HG03280 (cell line): ENCODE results near the gene SH3D21.
A peak's percentile ranks its signal among the peaks of the same experiment; 100 is the strongest.

Experiments
- ATAC-seq: cut with Tn5 transposase; IDR thresholded peaks from one replicate; pipeline ENCODE4 v1.9.1; 2021; ENCODE audit warnings: mild to moderate bottlenecking, moderate library complexity; ENCODE audit not compliant: unreplicated experiment

Gene SH3D21

DNA sequence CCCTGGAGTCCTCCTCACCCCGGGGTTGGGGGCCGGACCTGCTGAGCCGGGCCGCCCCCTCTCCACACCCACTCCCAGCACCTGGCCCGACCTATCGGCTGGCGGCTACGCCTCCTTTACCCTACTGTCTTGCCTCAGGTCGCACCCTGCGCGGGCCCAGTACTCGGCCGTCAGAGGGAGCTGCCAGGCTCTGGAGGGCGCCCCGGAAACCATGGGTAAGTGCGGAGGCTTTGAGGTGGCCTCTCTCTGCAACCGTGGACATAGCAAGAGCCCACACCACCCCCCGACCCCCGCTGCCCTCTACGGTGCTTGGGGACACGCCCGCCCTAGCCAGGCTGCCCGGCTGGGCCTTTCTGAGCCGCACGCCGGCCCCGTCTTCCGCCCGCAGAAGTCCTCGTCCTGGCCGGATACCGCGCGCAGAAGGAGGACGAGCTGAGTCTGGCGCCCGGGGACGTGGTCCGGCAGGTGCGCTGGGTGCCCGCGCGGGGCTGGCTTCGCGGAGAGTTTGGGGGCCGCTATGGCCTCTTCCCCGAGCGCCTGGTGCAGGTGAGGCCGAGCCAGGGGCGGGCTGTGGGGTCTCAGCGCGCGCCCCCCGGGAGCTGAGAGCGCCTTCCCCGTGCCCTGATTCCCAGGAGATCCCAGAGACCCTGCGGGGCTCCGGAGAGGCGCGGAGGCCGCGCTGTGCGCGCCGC is at the start of gene SH3D21:
Gene SH3D21 (plus strand): TSS at position 159 of the 692 bp plus-strand sequence. CDS start 53 bp downstream, at position 212.
- peak; percentile 31 for ATAC-seq

DNA sequence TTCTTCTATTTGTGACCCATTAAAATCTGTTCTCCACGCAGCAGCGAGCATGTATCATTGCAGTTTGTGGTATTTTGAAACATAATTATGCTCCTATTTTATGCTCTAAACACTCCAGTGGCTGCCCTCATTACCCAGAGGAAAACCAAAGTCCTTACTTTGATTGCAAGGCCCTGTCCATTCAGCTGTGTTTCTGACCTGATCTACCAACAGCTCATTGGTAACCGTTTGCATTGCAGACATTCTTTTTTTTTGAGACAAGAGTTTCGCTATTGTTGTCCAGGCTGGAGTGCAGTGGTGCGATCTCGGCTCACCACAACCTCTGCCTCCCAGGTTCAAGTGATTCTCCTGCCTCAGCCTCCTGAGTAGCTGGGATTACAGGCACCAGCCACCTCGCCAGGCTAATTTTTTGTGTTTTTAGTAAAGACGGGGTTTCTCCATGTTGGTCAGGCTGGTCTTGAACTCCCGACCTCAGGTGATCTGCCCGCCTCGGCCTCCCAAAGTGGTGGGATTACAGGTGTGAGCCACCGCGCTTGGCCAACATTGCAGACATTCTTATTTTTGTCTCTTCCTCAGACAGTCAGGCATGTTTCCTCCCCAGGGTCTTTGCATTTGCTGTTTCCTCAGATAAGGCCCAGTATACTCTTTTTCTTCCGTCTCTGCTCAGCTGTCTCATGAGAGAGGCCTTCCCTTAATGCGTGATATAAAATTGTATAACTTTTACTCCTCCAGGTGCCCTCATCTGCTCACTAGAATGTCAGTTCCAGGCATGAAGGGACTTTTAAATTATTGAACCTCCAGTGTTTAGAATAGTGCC is 49.4 kb upstream of the SH3D21 start:
- ATAC-seq = no peak

DNA sequence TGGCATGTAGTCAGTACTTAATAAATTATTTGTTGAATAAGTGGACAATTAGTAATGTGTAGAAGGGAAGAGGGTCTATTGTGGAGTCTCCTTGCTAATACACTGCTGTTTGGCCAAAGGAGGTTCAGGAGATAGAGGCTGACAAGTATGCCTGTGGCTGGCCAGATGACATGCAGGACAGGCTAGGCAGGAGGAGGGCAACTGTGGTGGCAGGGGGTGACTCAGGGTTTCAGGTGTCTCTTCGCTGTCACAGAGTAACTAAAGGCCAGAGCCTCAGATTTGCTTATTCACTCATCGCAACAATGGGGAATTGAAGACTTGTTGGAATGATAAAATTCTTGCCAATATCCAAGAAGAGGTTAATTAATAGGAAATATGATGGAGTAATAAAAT is 48.8 kb upstream of the SH3D21 start:
- no peak for ATAC-seq

DNA sequence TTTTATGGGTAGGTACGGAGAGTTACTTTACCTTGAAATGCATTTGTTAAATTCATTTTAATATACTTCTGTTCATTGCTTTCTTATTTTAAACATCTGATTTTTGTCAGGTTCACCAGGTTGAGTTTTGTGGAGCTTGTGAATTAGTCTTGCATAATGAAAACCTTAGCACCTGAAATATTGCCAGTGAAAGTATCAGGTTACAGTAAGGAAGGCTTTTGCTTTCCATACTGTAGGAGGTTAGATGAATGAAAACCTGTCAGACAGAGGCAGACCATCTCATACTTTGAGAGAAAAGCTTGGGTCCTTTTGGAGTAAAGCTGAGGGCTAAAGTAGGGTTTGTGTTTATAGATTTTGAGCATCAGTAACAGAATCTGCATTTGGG is 47.2 kb upstream of the SH3D21 start:
- ATAC-seq = no peak

DNA sequence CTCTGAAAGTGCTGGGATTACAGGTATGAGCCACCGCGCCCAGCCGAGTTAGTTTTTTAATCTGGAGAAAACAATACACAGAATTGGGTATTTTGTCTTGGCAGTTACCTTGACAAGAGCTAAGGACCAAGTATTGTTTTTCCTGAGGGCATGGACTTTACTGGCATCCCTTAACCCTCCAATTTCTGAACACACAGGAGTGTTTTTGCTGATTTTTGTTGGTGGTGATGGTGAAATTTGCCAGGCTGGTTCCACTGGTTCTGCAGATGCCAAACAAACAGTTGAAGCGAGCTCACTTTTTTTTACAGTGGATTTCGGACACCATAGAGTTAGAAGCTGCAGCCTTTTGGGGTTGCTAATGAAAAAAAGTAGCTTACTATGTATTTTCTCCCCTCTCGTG is 37.2 kb upstream of the SH3D21 start:
- ATAC-seq = no peak

DNA sequence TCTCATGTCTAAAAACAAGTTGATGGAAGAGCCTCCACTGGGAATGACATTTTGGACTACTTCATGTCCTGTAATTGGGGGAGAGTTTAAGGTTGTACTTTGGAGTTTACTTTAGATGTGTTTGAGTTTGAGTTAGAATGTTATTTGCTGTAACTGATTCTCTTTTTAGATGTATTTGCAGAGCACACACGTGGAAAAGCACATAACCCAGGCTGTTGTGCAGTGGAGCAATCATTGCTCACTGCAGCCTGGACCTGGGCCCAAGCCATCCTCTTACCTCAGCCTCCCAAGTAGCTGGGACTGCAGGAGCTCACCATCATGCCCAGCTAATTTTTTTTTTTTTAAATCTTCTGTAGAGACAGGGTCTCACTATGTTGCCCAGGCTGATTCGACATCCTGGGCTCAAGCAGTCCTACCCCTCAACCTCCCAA is 36.7 kb upstream of the SH3D21 start:
- ATAC-seq = no peak

DNA sequence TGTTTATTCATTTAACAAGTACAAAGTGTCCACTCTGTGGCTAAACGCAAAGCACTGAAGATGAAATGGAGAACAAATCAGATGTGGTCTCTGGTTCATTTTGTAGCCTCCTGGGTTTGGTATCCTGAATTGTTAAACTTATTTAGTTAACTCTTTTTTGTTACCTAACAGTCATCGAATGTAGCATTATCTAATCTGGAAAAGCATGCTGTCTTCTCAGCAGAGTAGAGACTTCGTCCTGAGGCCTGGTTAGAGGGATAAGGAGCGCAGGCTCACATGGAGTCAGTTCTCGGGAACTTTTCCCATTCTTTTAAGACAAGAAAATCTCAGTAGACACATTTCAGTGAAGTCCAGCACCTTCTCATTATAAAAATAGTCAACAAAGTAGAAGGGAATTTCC is 33.1 kb upstream of the SH3D21 start:
- no peak for ATAC-seq

DNA sequence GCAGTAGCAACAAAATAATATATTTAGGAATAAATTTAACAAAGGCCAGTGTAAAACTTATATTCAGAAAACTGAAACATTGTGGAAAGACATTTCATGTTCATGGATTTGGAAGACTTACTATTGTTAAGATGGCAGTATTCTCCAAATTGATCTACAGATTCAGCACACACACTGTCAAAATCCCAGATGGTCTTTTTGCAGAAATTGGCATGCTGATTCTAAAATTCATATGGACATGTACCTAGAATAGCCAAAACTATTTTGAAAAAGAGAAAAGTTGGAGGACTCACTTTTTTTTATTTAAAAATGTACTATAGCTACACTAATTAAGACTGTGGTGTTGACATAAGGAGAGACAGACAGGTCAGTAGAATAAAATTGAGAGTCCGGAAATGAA is 32.0 kb upstream of the SH3D21 start:
- ATAC-seq = no peak

DNA sequence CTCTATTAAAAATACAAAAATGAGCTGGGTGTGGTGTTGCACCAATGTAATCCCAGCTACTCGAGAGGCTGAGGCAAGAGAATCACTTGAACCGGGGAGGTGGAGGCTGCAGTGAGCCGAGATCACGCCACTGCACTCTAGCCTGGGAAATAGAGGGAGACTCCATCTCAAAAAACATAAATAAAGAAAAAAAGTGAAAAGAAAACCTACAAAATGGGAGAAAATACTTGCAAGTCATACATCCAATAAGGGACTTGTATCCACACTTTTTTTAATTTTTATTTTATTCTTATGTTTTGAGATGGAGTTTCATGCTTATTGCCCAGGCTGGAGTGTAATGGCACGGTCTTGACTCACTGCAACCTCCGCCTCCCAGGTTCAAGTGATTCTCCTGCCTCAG is 29.5 kb upstream of the SH3D21 start:
- no peak for ATAC-seq

DNA sequence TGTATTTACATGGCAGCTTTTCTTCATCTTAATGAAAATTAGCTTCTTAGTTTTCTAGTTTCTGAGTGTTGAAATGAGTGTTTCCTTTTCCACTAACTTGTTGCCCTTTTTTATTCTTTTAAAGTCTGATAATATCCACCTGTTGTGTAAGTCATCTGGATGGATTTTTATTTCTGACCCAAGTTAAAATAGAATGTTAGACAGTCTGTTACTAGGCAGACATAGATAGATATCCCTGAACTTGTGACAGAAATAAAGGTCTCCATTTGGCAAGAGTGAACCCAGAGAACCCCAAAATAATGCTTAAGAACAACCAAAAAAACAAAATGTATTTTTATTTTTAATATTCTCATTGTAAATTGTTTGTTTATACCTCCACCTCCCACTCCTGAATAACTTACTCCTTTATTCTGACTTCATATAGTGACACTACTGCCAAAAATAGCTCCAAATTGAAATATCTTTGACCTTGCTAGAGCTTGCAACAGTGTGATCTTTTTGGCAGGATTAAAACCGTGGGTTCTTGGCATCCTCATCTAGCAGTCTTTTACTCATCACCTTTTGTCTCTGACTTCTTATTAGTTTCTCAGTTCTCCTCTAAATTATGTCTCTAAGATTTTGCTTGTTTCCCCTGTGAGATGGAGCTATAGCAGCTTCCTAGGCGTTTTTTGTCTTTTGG is 26.9 kb upstream of the SH3D21 start:
- no peak for ATAC-seq

DNA sequence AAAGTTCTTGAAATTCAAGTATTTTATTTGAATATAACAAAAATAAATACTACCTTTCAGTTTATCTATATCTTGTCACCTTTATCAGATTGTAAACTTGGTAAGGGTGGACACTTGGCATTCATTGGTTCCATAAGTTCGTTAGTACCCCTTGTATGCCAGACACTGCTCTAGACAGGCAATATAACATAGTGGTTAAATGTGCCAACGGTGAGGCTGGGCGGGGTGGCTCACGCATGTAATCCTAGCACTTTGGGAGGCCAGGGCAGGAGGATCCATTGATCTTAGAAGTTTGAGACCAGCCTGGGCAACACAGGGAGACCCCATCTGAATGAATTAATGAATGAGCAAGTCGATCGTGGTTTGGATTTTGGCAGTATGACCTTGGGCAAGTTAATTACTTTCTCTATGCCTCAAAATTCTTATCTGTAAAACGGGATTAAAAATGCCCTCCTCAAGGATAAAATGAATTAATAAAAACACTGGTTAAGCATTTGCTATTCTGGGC is 26.3 kb upstream of the SH3D21 start:
- no peak for ATAC-seq

DNA sequence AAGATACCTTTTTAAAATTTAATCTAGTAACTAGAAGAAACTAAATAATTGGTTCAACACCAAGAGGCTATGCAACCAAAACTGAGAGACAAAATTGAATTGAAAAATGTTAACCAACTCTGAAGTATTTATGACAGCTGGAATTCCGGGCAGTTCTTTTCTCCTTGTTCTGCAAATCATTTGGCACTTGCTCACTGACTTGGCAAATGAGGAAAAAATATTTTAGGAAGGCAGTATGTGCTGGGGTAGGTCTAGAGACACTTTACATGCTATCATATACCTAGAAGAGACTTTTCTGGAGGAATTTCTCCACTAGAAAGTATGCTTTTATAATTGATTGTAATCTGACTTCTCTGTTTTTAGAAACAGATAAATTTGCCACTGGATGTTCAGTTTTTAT is 22.1 kb upstream of the SH3D21 start:
- no peak for ATAC-seq

DNA sequence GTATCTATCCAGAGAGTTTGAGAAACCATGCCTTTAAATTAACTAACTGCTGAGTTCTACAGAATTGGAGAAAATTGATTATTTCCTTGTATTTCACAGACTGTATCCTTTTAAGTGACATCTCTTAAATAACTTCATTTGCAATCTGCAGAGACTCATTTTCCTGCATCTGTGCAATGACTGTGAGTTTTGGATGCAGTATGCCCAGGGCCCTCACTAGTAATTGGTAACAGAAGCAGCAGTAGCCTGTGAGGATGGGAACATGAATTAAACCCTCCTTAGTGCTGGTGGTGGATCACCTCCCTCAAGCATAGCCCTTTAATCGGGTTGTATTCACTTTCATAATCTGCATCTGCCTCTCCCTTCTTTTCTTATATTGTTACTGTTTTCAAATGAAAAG is 21.7 kb upstream of the SH3D21 start:
- ATAC-seq = no peak

DNA sequence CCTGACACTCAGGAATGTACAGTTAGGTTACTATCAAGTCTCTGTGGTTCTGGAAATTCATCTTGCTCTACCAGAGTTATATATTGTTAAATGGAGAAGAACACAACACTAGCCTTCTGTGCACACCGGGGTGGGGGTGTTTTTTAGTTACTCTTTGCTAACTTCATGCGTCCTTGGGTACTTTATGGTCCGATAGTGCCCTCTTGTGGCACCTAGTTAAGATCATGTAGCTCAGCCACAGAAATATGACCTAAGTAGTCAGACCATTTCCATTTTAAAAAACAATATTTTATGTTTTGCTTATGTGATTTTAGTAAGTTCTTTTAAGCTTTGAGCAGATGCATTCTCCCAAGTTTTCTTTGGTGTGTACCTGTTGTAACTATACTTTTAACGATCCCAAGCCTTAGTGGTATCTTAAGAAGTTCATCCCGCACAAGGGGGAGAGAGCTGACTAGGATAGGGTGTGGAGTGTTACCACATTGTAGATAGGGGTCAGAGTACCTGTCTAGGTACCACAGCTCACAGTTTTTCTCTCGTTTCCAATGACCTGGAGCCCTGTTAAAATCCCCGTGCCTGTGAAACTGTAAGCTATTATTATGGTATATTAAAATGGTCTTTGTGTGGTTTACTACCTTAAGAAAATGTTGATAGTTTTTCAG is 20.6 kb upstream of the SH3D21 start:
- ATAC-seq = peak; percentile 66

DNA sequence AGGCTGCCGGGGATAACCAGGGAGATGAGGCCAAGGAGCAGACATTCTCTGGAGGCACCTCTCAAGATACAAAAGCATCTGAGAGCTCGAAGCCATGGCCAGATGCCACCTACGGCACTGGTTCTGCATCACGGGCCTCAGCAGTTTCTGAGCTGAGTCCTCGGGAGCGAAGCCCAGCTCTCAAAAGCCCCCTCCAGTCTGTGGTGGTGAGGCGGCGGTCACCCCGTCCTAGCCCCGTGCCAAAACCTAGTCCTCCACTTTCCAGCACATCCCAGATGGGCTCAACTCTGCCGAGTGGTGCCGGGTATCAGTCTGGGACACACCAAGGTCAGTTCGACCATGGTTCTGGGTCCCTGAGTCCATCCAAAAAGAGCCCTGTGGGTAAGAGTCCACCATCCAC is 19.4 kb upstream of the SH3D21 start:
- ATAC-seq = no peak

DNA sequence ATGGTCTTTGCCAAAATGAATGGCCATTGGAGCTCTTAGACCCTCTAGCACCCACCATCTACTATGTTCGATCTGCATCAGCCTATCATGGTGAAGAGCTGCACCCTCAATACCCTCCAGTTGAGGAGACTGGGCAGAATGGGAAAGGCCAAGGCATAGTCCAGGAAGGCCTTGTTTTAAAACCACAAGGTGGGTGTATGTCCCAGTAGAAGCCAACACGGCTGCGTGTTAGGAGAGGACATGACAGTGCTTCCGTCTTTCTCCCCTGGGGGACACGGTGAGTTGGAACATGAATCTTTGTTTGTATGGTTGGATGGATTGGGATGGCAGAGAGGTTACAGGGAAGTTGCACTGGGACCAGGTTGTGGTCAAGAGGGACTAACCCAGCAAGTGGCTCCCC is 18.6 kb upstream of the SH3D21 start:
- ATAC-seq = no peak

DNA sequence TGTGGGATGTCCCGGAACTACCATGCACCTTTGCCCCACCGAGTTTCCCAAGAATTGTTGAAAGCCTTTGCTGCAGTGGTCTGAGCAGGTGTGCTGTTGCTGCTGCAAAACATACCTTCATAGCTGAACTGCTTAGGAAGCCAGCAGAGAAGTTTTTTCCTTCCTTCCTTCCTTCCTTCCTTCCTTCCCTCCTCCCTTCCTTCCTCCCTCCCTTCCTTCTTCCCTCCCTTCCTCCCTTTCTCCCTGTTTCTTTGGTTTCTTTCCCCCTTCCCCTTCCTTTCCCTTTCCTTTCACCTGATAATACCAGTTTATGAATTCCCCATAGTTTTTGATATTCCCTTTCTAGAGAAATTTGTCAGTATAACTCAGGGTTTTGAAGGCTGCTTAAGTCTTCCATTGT is 10.8 kb upstream of the SH3D21 start:
- ATAC-seq = no peak

DNA sequence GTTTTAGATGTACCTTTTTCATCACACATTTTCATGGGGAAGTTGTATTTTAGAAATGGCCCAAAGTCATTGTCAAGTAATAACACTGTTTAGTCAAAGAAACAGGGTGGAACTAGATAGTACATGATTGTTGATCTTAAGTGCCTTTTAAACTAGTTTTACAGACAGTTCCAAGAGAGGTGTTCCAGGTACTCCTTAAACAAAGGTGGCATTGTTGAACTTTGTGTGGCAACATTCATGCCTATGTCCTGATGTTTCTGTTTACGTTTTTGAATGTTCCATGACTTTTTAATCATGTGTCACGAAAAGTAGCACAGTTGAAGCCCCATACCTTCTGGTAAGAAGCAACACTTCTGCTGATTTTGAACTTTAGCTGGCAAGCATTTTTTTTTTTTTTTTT is 9.1 kb upstream of the SH3D21 start:
- ATAC-seq = no peak

DNA sequence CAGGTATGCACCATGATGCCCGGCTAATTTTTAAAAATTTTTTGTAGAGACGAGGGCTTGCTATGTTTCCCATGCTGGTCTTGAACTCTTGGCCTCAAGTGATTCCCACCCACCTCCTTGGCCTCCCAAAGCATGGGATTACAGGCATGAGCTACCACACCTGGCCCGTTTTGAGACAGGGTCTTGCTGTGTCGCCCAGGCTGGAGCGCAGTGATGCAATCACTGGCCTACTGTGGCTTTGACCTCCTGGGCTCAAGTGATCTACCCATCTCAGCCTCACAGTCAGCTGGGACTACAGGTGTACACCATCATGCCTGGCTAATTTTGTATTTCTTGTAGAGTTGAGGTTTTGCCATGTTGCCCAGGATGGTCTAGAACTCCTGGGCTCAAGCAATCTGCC is 7.5 kb upstream of the SH3D21 start:
- ATAC-seq = no peak

DNA sequence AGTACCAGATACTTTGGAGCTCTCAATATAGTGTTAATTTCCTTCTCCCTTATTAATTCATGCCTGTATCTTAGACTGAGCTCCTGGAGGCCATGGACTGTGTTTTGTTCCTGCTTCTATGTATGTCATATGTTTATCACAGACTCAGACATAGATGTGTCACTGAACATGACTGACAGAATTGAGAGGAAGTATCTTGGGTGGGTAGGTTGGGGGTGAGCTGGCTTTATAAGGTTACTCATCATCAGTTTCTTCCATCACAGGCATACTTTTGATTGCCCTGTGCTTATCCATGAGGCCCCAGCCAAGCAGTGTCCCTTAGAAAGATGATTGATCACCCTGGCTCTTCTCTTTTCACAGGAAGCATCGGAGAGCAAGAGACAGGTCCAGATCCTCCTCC is 5.6 kb upstream of the SH3D21 start:
- ATAC-seq = no peak

DNA sequence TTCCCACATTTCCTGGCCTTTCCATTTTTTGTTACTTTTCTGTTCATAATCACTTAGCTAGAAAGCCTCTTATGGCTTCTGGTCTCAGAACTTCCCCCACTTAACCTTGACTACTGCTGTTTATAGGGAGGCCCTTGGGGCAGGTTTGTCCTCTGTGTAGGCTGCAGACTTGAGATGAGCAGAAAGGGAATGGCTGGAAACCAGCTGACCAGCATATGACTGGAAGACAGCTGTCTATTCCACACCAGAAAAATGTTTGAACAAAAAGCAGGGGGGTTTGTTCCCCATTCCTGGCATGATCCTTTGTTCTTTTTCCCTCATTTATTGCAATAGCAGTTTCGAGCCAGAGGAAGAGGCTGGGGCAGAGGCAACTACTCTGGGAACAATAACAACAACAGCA is 4.9 kb upstream of the SH3D21 start:
- ATAC-seq = no peak
